ENCODE measurements around the gene SNAI1.
A peak's percentile ranks its signal among the peaks of the same experiment; 100 is the strongest.

Gene SNAI1

DNA sequence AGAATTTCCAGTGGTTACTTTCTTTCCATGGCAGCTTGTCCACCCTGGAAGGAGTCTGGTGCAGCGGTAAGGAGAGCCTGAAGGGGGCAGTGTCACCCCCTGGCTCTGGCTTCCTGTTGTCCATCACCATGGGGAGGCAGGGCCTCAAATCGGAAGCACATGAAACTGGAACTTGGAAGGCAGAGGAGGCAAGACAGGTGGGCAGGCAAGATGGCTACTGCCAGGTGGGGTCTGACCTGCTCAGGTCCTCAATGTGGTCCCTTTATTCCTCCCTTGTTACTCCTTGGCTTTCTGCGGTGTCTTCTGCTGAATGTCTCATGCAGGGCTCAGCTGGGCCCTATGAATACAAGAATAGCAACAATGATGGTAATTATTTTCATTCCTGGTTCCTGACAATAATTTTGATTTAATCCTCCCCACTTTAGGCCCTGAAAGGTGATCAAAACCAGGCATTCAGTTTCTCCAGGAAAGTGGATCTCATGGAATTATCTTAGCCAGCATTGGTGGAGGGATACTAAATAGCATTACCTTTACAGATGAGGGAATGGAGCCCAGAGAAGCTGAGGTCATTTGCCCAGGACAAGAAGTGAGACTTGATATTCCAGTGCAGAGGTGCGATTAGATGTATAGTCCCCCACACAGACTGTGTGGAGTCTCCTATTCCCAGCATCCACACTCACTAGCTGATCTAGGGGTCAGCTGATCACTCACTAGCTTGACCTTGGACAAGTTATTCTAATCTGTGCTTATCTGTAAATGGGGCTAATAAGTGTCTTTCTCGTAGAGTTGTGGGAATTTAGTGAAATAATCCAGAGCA, 17.6 kb upstream of the SNAI1 start:
- TF ChIP-seq, protein P1, sequence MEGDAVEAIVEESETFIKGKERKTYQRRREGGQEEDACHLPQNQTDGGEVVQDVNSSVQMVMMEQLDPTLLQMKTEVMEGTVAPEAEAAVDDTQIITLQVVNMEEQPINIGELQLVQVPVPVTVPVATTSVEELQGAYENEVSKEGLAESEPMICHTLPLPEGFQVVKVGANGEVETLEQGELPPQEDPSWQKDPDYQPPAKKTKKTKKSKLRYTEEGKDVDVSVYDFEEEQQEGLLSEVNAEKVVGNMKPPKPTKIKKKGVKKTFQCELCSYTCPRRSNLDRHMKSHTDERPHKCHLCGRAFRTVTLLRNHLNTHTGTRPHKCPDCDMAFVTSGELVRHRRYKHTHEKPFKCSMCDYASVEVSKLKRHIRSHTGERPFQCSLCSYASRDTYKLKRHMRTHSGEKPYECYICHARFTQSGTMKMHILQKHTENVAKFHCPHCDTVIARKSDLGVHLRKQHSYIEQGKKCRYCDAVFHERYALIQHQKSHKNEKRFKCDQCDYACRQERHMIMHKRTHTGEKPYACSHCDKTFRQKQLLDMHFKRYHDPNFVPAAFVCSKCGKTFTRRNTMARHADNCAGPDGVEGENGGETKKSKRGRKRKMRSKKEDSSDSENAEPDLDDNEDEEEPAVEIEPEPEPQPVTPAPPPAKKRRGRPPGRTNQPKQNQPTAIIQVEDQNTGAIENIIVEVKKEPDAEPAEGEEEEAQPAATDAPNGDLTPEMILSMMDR (IDR thresholded peaks at IDR 0.05; ENCODE audit: insufficient read depth, low read depth, low read length, missing control alignments) = peak; percentile 71
- DNase-seq (ENCODE audit: low read depth) = peak; percentile 66
- H3K4me3 ChIP-seq (ENCODE audit: low read depth, low read length) = no peak overlapping the region

DNA sequence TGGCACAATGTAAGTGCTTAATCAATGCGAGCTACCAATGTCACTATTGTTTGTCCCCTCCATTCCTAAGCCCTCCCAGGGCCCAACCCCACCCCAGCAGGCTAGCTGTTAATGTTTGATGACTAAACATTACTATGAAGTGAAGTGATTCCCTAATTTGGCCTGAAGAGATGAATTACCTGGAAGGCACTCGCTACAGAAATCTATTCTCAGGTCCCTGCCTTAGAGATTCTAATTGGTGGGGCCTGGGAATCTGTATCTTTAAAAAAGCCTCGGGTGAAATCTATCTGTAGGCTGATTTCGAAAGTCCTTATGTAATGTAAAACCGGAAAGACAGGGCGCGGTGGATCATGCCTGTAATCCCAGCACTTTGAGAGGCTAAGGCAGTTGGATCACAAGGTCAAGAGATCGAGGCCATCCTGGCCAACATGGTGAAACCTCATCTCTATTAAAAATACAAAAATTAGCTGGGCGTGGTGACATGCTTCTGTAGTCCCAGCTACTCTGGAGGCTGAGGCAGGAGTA, 16.9 kb upstream of the SNAI1 start:
- no peak for DNase-seq (ENCODE audit: low read depth)
- TF ChIP-seq, protein P1 (IDR thresholded peaks at IDR 0.05; ENCODE audit: insufficient read depth, low read depth, low read length, missing control alignments) = no peak
- no peak overlapping the region for H3K4me3 ChIP-seq (ENCODE audit: low read depth, low read length)

DNA sequence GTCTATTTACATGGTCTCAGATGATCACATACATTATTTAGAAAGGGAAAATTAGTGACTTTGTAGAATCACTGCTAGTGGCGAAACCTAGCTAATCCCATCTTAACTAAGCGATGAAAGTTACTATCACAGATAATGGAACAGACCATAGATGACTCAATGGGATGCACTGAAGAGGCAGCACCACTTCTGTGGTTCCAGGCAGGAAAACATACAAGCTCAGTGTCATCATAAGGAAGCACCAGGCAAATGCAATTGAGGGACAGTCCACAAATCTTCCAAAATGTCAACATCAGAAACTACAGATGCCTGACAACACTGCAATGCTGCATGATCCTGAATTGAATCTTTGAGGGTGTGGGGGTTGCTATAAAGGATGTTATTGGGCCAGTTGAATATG, 15.9 kb upstream of the SNAI1 start:
- DNase-seq (ENCODE audit: low read depth) = no peak
- TF ChIP-seq, protein P1 (IDR thresholded peaks at IDR 0.05; ENCODE audit: insufficient read depth, low read depth, low read length, missing control alignments) = no peak
- H3K4me3 ChIP-seq (ENCODE audit: low read depth, low read length) = no peak overlapping the region

DNA sequence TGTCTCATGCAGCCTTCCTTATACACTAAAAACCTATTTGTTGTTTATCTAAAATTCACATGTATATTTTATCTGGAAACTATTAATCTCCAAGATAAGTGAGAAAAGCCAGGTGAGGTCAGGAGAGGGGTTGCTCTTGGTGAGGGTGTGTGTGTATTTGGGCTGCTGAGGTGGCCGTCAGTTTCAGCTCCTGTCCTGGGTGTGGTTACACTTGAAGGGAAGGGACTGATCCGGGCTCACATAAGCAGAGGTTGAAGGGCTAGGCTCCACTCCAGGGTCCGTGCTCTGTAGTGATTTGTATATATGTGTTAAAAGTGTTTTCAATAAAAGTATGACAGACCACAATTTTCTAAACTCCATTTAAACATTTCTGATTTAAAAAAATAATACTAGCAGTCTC, 13.5 kb upstream of the SNAI1 start:
- DNase-seq (ENCODE audit: low read depth) = no peak
- TF ChIP-seq, protein P1 (IDR thresholded peaks at IDR 0.05; ENCODE audit: insufficient read depth, low read depth, low read length, missing control alignments) = no peak
- no peak overlapping the region for H3K4me3 ChIP-seq (ENCODE audit: low read depth, low read length)

DNA sequence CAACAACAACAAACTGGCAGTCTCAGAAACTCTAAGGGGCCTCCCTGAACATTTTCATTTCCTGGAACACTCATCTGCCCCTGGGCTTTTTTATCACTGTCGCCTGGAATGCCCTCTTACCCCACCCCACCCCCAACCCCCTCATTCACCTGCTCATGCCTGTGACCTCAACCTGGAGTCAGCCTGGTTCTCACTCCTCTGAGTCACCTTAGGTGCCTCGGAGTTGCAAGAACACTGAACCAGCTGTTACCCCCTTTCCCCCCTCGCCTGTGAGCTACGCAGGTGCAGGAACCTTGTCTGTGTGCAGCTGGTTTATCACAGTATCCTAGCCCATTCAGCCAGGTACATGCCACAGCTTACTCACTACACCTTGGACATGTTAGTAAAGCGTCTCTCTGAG, 12.8 kb upstream of the SNAI1 start:
- no peak for DNase-seq (ENCODE audit: low read depth)
- no peak overlapping the region for H3K4me3 ChIP-seq (ENCODE audit: low read depth, low read length)
- TF ChIP-seq, protein P1 (IDR thresholded peaks at IDR 0.05; ENCODE audit: insufficient read depth, low read depth, low read length, missing control alignments) = no peak

DNA sequence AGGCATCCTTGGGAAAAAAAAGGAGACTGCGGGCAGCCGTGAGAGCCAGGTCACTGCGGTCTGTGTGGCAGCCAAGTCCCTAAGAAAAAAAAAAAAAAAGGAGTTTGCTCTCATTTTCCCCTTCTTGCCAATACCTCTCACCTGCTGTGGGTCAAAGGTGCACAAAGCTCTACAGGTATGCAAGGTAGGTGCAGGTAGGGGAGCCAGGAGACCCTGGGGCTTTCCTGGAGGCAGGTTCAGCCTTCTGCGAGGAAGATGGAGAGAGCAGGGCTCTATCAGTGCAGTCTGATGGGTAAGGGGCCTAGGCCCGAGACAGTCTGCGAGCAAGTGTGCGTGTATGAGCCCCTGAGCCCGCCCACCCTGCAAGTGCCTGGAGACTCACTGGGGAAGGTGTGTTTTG, 12.3 kb upstream of the SNAI1 start:
- TF ChIP-seq, protein P1 (IDR thresholded peaks at IDR 0.05; ENCODE audit: insufficient read depth, low read depth, low read length, missing control alignments) = no peak
- H3K4me3 ChIP-seq (ENCODE audit: low read depth, low read length) = no peak overlapping the region
- no peak for DNase-seq (ENCODE audit: low read depth)

Data from GM12865 (cell line).